DOHH2 (cell line): ENCODE data around the gene GOLGA5.

Source experiments
- H3F3A ChIP-seq: fragments of 200-600 bp; sonication (generic), shearing (Covaris generic); 2 replicates; pipeline ENCODE4 v1.6.0; 2016; ENCODE audit warnings: antibody characterized with exemption, mild to moderate bottlenecking; ENCODE audit not compliant: control insufficient read depth, insufficient read depth
- H3K27ac ChIP-seq: fragments of 200-600 bp; sonication (generic); 2 replicates; pipeline ENCODE4 v1.5.1; 2014; ENCODE audit warnings: low read depth, mild to moderate bottlenecking, low read length, moderate library complexity
- H3K27me3 ChIP-seq: fragments of 200-600 bp; sonication (generic); 2 replicates; pipeline ENCODE4 v1.6.1; 2014; ENCODE audit warnings: mild to moderate bottlenecking, low read length, mixed read lengths; ENCODE audit not compliant: control insufficient read depth
- H3K36me3 ChIP-seq: fragments of 200-600 bp; sonication (generic); 2 replicates; pipeline ENCODE4 v1.6.1; 2014; ENCODE audit warnings: mild to moderate bottlenecking, low read length, moderate library complexity, mixed read lengths; ENCODE audit not compliant: control insufficient read depth
- H3K4me1 ChIP-seq: fragments of 200-600 bp; sonication (generic); 2 replicates; pipeline ENCODE4 v1.6.1; 2014; ENCODE audit warnings: mild to moderate bottlenecking, low read length, mixed read lengths; ENCODE audit not compliant: control insufficient read depth
- H3K4me2 ChIP-seq: fragments of 200-600 bp; sonication (generic); 2 replicates; pipeline ENCODE4 v1.6.0; 2014; ENCODE audit warnings: mild to moderate bottlenecking, low read length, moderate library complexity
- H3K4me3 ChIP-seq: fragments of 200-600 bp; sonication (generic); 2 replicates; pipeline ENCODE4 v1.5.1; 2014; ENCODE audit warnings: mild to moderate bottlenecking, low read length, mixed read lengths
- H3K79me2 ChIP-seq: fragments of 200-600 bp; sonication (generic); 2 replicates; pipeline ENCODE4 v1.6.1; 2014; ENCODE audit warnings: mild to moderate bottlenecking, low read length, mixed read lengths; ENCODE audit not compliant: control insufficient read depth
- H3K9me2 ChIP-seq: fragments of 200-600 bp; sonication (generic); replicated peaks from 2 replicates; pipeline ENCODE4 v1.6.1; 2014; ENCODE audit warnings: mild to moderate bottlenecking, low read length, mixed read lengths; ENCODE audit not compliant: control insufficient read depth
- H3K9me3 ChIP-seq: fragments of 200-600 bp; sonication (generic); 2 replicates; pipeline ENCODE4 v1.6.1; 2014; ENCODE audit warnings: antibody characterized with exemption, low read length, mixed read lengths; ENCODE audit not compliant: control insufficient read depth, insufficient read depth
- H4K20me1 ChIP-seq: fragments of 200-600 bp; sonication (generic); 2 replicates; pipeline ENCODE4 v1.6.0; 2014; ENCODE audit warnings: low read depth, mild to moderate bottlenecking, antibody characterized with exemption, low read length, moderate library complexity; ENCODE audit not compliant: control insufficient read depth, insufficient read depth
- EZH2phosphoT487 ChIP-seq: fragments of 200-600 bp; sonication (generic); IDR thresholded peaks from 2 replicates; pipeline ENCODE4 v1.6.1; 2017; ENCODE audit warnings: borderline replicate concordance, mild to moderate bottlenecking, antibody characterized with exemption, low read length, moderate library complexity, mixed read lengths
- TF ChIP-seq, protein P1 (sequence below): fragments of 200-600 bp; sonication (generic); IDR thresholded peaks from one replicate; pipeline ENCODE4 v1.5.1; 2014; ENCODE audit warnings: antibody characterized with exemption, mild to moderate bottlenecking, low read depth, low read length; ENCODE audit not compliant: poor library complexity, severe bottlenecking

Gene GOLGA5

DNA sequence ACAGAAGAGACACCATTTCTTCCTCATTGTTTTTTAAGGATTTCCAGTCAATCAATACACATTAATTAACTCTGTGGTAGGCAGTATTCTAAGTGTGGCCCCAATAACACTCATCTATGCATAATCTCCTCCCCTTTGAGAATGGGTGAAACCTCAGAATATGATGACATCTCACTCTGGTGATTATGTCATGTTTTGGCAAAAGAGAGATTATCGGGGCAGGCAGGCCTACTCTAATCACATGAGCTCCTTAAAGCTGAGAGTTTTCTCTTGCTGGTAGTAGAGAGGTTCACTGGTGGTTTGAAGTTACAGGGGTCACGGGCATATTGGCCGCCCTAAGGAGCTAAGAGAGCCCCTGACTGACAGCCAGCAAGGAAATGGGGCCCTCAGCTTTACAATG, 38.6 kb upstream of the GOLGA5 start:
- H3K9me2 ChIP-seq = no peaks in the 10 kb centered on the region

DNA sequence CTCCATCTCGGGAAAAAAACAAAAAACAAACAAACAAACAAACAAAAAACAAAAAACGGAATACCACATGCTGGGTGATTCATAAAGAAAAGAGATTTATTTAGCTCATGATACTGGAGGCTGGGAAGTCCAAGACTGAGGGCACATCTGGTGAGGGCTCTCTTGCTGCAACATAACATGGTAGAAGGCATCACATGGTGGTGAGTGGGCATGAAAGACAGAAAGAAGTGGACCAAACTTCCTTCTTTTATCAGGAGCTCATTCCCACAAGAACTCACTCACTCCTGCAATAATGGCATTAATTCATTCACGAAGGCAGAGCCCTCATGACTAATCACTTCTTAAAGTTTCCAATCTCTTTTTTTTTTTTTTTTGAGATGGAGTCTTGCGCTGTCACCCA, 37.7 kb upstream of the GOLGA5 start:
- Histone ChIP-seq H3K4me1 (peaks cover 22% of the 10 kb centered on the region), H3K9me3 (no peaks in the 10 kb centered on the region; the same call in 1 of the 2 replicates), H3K4me3 (no peak overlapping the region), H3K79me2 (no peaks in the 10 kb centered on the region), H3K4me2 (no peak overlapping the region), H3K36me3 (no peaks in the 10 kb centered on the region), H3K27ac (no peak overlapping the region), H3F3A (no peaks in the 10 kb centered on the region), H3K9me2 (no peaks in the 10 kb centered on the region), H3K27me3 (no peaks in the 10 kb centered on the region), H4K20me1 (no peaks in the 10 kb centered on the region)
- TF ChIP-seq EZH2phosphoT487 = no peak
- TF ChIP-seq, protein P1, sequence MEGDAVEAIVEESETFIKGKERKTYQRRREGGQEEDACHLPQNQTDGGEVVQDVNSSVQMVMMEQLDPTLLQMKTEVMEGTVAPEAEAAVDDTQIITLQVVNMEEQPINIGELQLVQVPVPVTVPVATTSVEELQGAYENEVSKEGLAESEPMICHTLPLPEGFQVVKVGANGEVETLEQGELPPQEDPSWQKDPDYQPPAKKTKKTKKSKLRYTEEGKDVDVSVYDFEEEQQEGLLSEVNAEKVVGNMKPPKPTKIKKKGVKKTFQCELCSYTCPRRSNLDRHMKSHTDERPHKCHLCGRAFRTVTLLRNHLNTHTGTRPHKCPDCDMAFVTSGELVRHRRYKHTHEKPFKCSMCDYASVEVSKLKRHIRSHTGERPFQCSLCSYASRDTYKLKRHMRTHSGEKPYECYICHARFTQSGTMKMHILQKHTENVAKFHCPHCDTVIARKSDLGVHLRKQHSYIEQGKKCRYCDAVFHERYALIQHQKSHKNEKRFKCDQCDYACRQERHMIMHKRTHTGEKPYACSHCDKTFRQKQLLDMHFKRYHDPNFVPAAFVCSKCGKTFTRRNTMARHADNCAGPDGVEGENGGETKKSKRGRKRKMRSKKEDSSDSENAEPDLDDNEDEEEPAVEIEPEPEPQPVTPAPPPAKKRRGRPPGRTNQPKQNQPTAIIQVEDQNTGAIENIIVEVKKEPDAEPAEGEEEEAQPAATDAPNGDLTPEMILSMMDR = no peak

More for the DNA sequence above, 38.6 kb upstream of the GOLGA5 start:
- Histone ChIP-seq H3K27ac (no peak overlapping the region), H3F3A (no peaks in the 10 kb centered on the region), H3K36me3 (no peaks in the 10 kb centered on the region), H3K4me2 (no peak overlapping the region), H3K9me3 (no peaks in the 10 kb centered on the region; the same call in 1 of the 2 replicates), H3K4me1 (peaks cover 26% of the 10 kb centered on the region), H4K20me1 (no peaks in the 10 kb centered on the region), H3K27me3 (no peaks in the 10 kb centered on the region), H3K79me2 (no peaks in the 10 kb centered on the region), H3K4me3 (no peak overlapping the region)
- TF ChIP-seq, protein P1 = no peak
- no peak for TF ChIP-seq EZH2phosphoT487

DNA sequence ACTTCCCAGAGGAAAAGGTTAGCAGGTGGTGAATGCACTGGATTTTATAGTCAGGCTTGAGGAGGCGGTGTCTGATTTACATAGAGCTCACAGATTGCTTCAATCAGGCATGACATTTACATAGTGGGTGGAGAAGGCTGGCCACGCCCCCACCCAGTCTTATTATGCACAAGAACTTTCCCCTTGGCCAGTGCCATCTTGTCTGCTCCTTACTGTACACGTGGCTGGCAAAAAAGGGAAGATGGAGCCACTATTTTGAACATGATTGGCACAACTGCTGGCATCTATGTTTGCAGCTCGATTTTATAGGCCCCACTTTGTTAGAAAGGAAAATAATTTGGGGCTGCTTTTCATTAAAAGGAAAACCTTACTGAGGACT, 34.8 kb upstream of the GOLGA5 start:
- peaks cover 5% of the 10 kb centered on the region; the same call in 1 of the 2 replicates for H3K4me1 ChIP-seq
- TF ChIP-seq EZH2phosphoT487 = no peak
- TF ChIP-seq, protein P1 = no peak
- no peaks in the 10 kb centered on the region for H3F3A ChIP-seq
- H3K79me2 ChIP-seq = no peaks in the 10 kb centered on the region
- no peaks in the 10 kb centered on the region; the same call in 1 of the 2 replicates for H3K9me3 ChIP-seq
- no peaks in the 10 kb centered on the region for H3K27me3 ChIP-seq
- H3K27ac ChIP-seq = no peak overlapping the region
- H3K4me3 ChIP-seq = no peak overlapping the region
- H3K4me2 ChIP-seq = no peak overlapping the region
- no peaks in the 10 kb centered on the region for H4K20me1 ChIP-seq
- H3K36me3 ChIP-seq = no peaks in the 10 kb centered on the region
- H3K9me2 ChIP-seq = no peaks in the 10 kb centered on the region
